Mesenchymal stem cell (in vitro differentiated cells and primary cell): ENCODE data around the gene FGFR2.

ENCODE experiments used
- DNase-seq: peaks from one replicate; pipeline ENCODE4 v3.0.0-alpha.2; 2013
- H2AFZ ChIP-seq: one replicate; pipeline ENCODE4 v1.6.1; 2013; ENCODE audit warnings: low read depth, mild to moderate bottlenecking, control low read depth, inconsistent platforms, low read length, moderate library complexity
- H2AK5ac ChIP-seq: 2 replicates; pipeline ENCODE4 v1.6.1; 2013; ENCODE audit warnings: low read length, moderate library complexity, mild to moderate bottlenecking, inconsistent platforms; ENCODE audit not compliant: severe bottlenecking
- H2BK120ac ChIP-seq: one replicate; pipeline ENCODE4 v1.6.1; 2013; ENCODE audit warnings: low read depth, mild to moderate bottlenecking, inconsistent platforms, low read length, moderate library complexity
- H2BK12ac ChIP-seq, 2 experiments: one replicate each; pipeline ENCODE4 v1.6.1; 2013; ENCODE audit warnings: inconsistent platforms in 2 of 2, low read length in 2 of 2, mild to moderate bottlenecking in 2 of 2, moderate library complexity in 2 of 2, control low read depth in 1 of 2
- H2BK15ac ChIP-seq: one replicate; pipeline ENCODE4 v1.6.1; 2013; ENCODE audit warnings: mild to moderate bottlenecking, low read depth, inconsistent platforms; ENCODE audit not compliant: poor library complexity, severe bottlenecking
- H2BK5ac ChIP-seq: 2 replicates; pipeline ENCODE4 v1.6.1; 2013; ENCODE audit warnings: low read depth, mild to moderate bottlenecking, low read length, control low read depth, inconsistent platforms; ENCODE audit not compliant: poor library complexity, severe bottlenecking
- H3K14ac ChIP-seq, 2 experiments: one replicate each; pipeline ENCODE4 v1.6.1; 2013; ENCODE audit warnings: inconsistent platforms in 2 of 2, low read length in 2 of 2, control low read depth in 1 of 2, mild to moderate bottlenecking in 1 of 2, moderate library complexity in 1 of 2
- H3K18ac ChIP-seq, 2 experiments: one replicate each; pipeline ENCODE4 v1.6.1; 2013; ENCODE audit warnings: inconsistent platforms in 2 of 2, low read length in 2 of 2, control low read depth in 1 of 2, low read depth in 1 of 2, mild to moderate bottlenecking in 1 of 2
- H3K23ac ChIP-seq, 2 experiments: one replicate each; pipeline ENCODE4 v1.6.1; 2013; ENCODE audit warnings: inconsistent platforms in 2 of 2, low read length in 2 of 2, mild to moderate bottlenecking in 2 of 2, moderate library complexity in 2 of 2, control low read depth in 1 of 2
- H3K27ac ChIP-seq: 2 replicates; pipeline ENCODE4 v1.5.1; 2013; ENCODE audit warnings: mild to moderate bottlenecking, moderate library complexity, low read length, control low read depth, inconsistent platforms; ENCODE audit not compliant: poor library complexity, severe bottlenecking
- H3K27me3 ChIP-seq, 2 experiments: 2 replicates each; pipeline versions ENCODE4 v1.6.1 to v1.7.0; 2013; ENCODE audit warnings: low read length in 2 of 2, mild to moderate bottlenecking in 2 of 2, moderate library complexity in 2 of 2, control low read depth in 1 of 2, inconsistent platforms in 1 of 2; ENCODE audit not compliant: control insufficient read depth in 1 of 2, insufficient read depth in 1 of 2
- H3K36me3 ChIP-seq, 2 experiments: 2 replicates each; pipeline versions ENCODE4 v1.6.1 to v1.7.0; 2013; ENCODE audit warnings: low read length in 2 of 2, control low read depth in 1 of 2, inconsistent platforms in 1 of 2, low read depth in 1 of 2, mild to moderate bottlenecking in 1 of 2; ENCODE audit not compliant: insufficient read depth in 2 of 2, control insufficient read depth in 1 of 2
- H3K4ac ChIP-seq, 2 experiments: one replicate each; pipeline ENCODE4 v1.6.1; 2013; ENCODE audit warnings: inconsistent platforms in 2 of 2, low read length in 2 of 2, mild to moderate bottlenecking in 2 of 2, moderate library complexity in 2 of 2, control low read depth in 1 of 2, low read depth in 1 of 2
- H3K4me1 ChIP-seq: 2 replicates; pipeline ENCODE4 v1.6.1; 2013; ENCODE audit warnings: low read depth, low read length, control low read depth; ENCODE audit not compliant: control insufficient read depth, insufficient read depth
- H3K4me2 ChIP-seq: 2 replicates; pipeline ENCODE4 v1.6.1; 2013; ENCODE audit warnings: low read length, mild to moderate bottlenecking, inconsistent platforms; ENCODE audit not compliant: poor library complexity, severe bottlenecking
- H3K4me3 ChIP-seq, 2 experiments: 2 replicates each; pipeline versions ENCODE4 v1.5.1 to v1.7.0; 2013; ENCODE audit warnings: low read length in 2 of 2, mild to moderate bottlenecking in 2 of 2, control low read depth in 1 of 2, low read depth in 1 of 2; ENCODE audit not compliant: insufficient read depth in 1 of 2
- H3K79me1 ChIP-seq: replicated peaks from 2 replicates; pipeline ENCODE4 v1.6.1; 2013; ENCODE audit warnings: mild to moderate bottlenecking, control low read depth, low read length, inconsistent platforms; ENCODE audit not compliant: poor library complexity, severe bottlenecking
- H3K9ac ChIP-seq: 2 replicates; pipeline ENCODE4 v1.7.0; 2013; ENCODE audit warnings: mild to moderate bottlenecking, low read length, moderate library complexity
- H3K9me3 ChIP-seq: 2 replicates; pipeline ENCODE4 v1.7.0; 2013; ENCODE audit warnings: mild to moderate bottlenecking, low read length; ENCODE audit not compliant: control insufficient read depth
- H4K8ac ChIP-seq: one replicate; pipeline ENCODE4 v1.6.1; 2013; ENCODE audit warnings: inconsistent platforms, mild to moderate bottlenecking, low read length, moderate library complexity
- H4K91ac ChIP-seq: one replicate; pipeline ENCODE4 v1.6.1; 2013; ENCODE audit warnings: mild to moderate bottlenecking, low read length, inconsistent platforms
- whole genome bisulfite sequencing: methylation state at CpG from one replicate; pipeline ENCODE4 v1.1.7; 2013; ENCODE audit warnings: mixed read lengths; 5-methylcytosine and 5-hydroxymethylcytosine counted together

FGFR2 gene

DNA sequence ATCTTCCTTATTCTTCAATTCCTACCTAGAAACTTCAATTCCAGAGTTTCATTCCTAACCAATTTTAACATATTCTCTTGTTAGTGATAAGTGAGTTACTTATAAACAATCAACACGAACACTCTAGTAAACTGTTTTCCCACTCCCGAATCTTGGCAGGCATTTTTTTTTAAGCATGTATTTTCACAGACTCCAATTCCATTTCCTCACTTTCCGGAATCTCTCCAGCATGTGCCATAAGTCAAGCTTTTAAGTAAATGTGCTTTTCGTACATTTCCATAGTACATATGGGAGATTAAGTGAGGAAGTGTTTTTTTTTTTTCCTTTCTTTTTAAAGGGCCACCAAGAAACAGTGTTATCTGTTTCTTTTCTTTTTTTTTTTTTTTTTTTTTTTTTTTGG lies 89.1 kb downstream of the FGFR2 start:
- Histone ChIP-seq H2BK15ac (no peak overlapping the region), H3K27ac (no peak overlapping the region), H3K14ac (no peak overlapping the region), H4K91ac (no peak overlapping the region), H4K8ac (no peak overlapping the region), H3K4me1 (peaks cover 10% of the 10 kb centered on the region), H2BK5ac (no peak overlapping the region), H3K18ac (no peak overlapping the region), H3K36me3 (no peaks in the 10 kb centered on the region), H2BK12ac (no peak overlapping the region), H3K4me3 (no peak overlapping the region), H3K79me1 (no peaks in the 10 kb centered on the region), H3K9ac (no peak overlapping the region), H3K27me3 (peaks cover 5 to 18% of the 10 kb centered on the region in 2 experiments), H3K9me3 (no peaks in the 10 kb centered on the region), H2AK5ac (no peak overlapping the region), H3K4me2 (no peak overlapping the region), H2AFZ (no peak overlapping the region), H2BK120ac (no peak overlapping the region), H3K23ac (no peak overlapping the region), H3K4ac (no peak overlapping the region)
- 65% methylated on average over 4 of the region's 4 CpGs for WGBS
- no peak for DNase-seq

DNA sequence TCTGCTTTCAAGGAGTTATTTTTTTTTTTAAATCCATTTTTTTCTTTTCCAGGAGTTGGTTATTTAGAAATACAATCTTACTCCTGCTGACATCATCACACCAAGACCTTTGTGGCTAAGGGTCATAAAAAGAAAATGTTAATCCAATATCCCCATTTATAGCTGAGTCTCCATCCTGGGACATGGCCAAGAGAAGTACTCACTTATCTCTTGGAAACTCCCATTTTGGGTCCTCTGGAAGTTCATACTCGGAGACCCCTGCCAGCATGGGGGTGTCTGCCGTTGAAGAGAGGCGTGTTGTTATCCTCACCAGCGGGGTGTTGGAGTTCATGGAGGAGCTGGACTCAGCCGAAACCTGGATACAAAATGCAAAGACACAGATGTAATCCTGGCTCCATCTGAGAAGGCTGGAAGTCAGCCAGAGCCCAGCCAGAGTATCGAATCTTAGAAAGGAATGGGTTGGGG lies 94.6 kb downstream of the FGFR2 start:
- Histone ChIP-seq H2AK5ac (no peak overlapping the region), H2BK12ac (no peak overlapping the region), H2BK5ac (no peak overlapping the region), H3K9me3 (no peaks in the 10 kb centered on the region), H2AFZ (no peak overlapping the region), H3K27me3 (peaks cover 9 to 35% of the 10 kb centered on the region in 2 experiments), H3K36me3 (peaks cover 0 to 3% of the 10 kb centered on the region in 2 experiments), H3K4me1 (peaks cover 2% of the 10 kb centered on the region), H3K27ac (no peak overlapping the region), H2BK15ac (no peak overlapping the region), H3K9ac (no peak overlapping the region), H3K14ac (no peak overlapping the region), H3K18ac (no peak overlapping the region), H4K8ac (no peak overlapping the region), H3K4ac (no peak overlapping the region), H3K4me3 (no peak overlapping the region), H4K91ac (no peak overlapping the region), H2BK120ac (no peak overlapping the region), H3K4me2 (no peak overlapping the region), H3K23ac (no peak overlapping the region), H3K79me1 (no peaks in the 10 kb centered on the region)
- 84% methylated on average over 6 of the region's 6 CpGs for WGBS
- DNase-seq: no peak

DNA sequence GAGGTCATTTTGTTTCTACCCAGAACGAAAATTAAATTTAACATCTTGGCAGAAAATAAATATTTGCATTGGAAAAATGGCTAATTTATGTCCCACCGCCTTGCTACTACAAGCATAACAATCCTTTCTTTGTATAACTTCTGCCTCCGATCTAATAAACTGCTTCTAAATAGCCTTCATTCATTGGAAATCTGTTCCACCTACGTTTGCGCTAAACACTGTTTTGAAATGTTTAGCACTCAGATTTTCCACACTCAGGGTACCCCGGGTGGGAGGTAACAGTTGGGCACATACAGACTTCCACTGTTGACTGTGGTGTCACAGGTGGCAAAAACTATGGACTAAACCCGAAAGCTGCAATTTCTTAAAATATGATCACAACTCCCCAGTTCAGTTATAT lies 96.4 kb downstream of the FGFR2 start:
- no peak overlapping the region for H2BK120ac ChIP-seq
- no peak overlapping the region for H3K23ac ChIP-seq
- peaks cover 9 to 35% of the 10 kb centered on the region in 2 experiments for H3K27me3 ChIP-seq
- no peak overlapping the region for H3K9ac ChIP-seq
- no peak overlapping the region for H3K14ac ChIP-seq
- H3K4ac ChIP-seq: no peak overlapping the region
- H3K18ac ChIP-seq: no peak overlapping the region
- H3K36me3 ChIP-seq: peaks cover 0 to 3% of the 10 kb centered on the region in 2 experiments
- H2AFZ ChIP-seq: no peak overlapping the region
- H2BK5ac ChIP-seq: no peak overlapping the region
- H3K4me2 ChIP-seq: no peak overlapping the region
- H4K91ac ChIP-seq: no peak overlapping the region
- H3K4me3 ChIP-seq: no peak overlapping the region
- no peak overlapping the region for H2BK15ac ChIP-seq
- no peak overlapping the region for H4K8ac ChIP-seq
- no peaks in the 10 kb centered on the region for H3K9me3 ChIP-seq
- H2BK12ac ChIP-seq: no peak overlapping the region
- H3K79me1 ChIP-seq: no peaks in the 10 kb centered on the region
- H3K4me1 ChIP-seq: peaks cover 2% of the 10 kb centered on the region
- no peak overlapping the region for H3K27ac ChIP-seq
- WGBS: 91% methylated on average over 5 of the region's 7 CpGs
- no peak for DNase-seq
- no peak overlapping the region for H2AK5ac ChIP-seq

DNA sequence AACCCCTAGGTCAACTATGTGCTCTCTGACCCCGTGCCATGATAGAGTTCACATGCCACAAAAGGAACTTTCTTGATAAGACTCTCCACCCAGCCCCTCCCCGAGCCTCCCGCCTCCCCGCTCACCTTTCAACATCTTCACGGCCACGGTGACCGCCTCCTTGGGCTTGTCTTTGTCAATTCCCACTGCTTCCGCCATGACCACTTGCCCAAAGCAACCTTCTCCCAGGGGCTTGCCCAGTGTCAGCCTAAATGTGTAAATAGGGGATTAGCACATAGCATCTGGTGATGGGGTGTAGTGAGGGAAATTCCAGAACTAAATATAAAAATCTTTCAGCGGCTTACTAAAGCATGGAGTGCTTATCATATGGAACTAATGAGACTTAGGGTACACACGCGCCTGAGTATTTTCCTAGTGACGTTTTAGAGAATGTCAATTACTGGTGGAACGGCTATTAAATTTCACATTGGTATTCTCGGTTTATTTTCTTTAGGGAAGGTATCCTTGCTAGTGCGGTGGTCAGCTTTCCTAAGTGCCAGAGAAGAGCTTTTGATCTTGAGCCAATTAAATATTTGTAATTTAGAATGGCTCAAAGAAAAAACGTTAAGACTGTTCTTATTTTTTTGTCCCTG lies 97.4 kb downstream of the FGFR2 start:
- WGBS: 96% methylated on average over 14 of the region's 16 CpGs
- Histone ChIP-seq H2BK15ac (no peak overlapping the region), H3K79me1 (no peaks in the 10 kb centered on the region), H4K8ac (no peak overlapping the region), H2BK120ac (no peak overlapping the region), H3K4me3 (no peak overlapping the region), H3K23ac (no peak overlapping the region), H4K91ac (no peak overlapping the region), H2BK5ac (no peak overlapping the region), H3K27me3 (peaks cover 9 to 35% of the 10 kb centered on the region in 2 experiments), H2AFZ (no peak overlapping the region), H3K4me1 (peaks cover 3% of the 10 kb centered on the region), H3K14ac (no peak overlapping the region), H3K9me3 (no peaks in the 10 kb centered on the region), H3K36me3 (peaks cover 0 to 3% of the 10 kb centered on the region in 2 experiments), H3K4me2 (no peak overlapping the region), H2BK12ac (no peak overlapping the region), H3K9ac (no peak overlapping the region), H3K27ac (no peak overlapping the region), H3K18ac (no peak overlapping the region), H2AK5ac (no peak overlapping the region), H3K4ac (no peak overlapping the region)
- no peak for DNase-seq
